ENCODE results near the gene ZNRF3. TPM values are rescaled to one million over a fixed set of nuclear protein-coding genes. Genes with fewer than 3 reads are reported as not detected.

The ZNRF3 gene
- total RNA-seq, 1 donor from 2014 or later: 5.8 TPM

- no peak overlapping the region for H3K4me3 ChIP-seq (ENCODE audit: insufficient read depth, low read depth, low read length)
- no peak for FAIRE-seq
- no peaks in the 10 kb centered on the region for H4K20me1 ChIP-seq (ENCODE audit: insufficient read depth, low read length)
- H2AFZ ChIP-seq (ENCODE audit: low read depth, low read length): no peak overlapping the region
- H3K27me3 ChIP-seq (ENCODE audit: insufficient read depth, low read length): no peaks in the 10 kb centered on the region
- Mint-ChIP-seq H3K27ac (ENCODE audit: unreplicated experiment) (no peak overlapping the region), H3K36me3 (ENCODE audit: low read depth, unreplicated experiment) (no peaks in the 10 kb centered on the region), H3K4me1 (ENCODE audit: low read depth, unreplicated experiment) (no peaks in the 10 kb centered on the region), H3K9me3 (ENCODE audit: unreplicated experiment) (no peaks in the 10 kb centered on the region), H3K27me3 (ENCODE audit: low read depth, unreplicated experiment) (peaks cover 3% of the 10 kb centered on the region), H3K4me3 (ENCODE audit: unreplicated experiment) (no peak overlapping the region)
- no peaks in the 10 kb centered on the region for H3K4me1 ChIP-seq (ENCODE audit: insufficient read depth, low read length)
- no peaks in the 10 kb centered on the region for H3K9me3 ChIP-seq (ENCODE audit: insufficient read depth, low read depth, low read length)
- no peak overlapping the region for H3K27ac ChIP-seq (ENCODE audit: low read depth, low read length)
- no peaks in the 10 kb centered on the region for H3K79me2 ChIP-seq (ENCODE audit: insufficient read depth, low read length)
- no peak overlapping the region for H3K9ac ChIP-seq (ENCODE audit: low read length)
- DNase-seq (ENCODE audit: low read depth): no peak
- no peak overlapping the region for H3K4me2 ChIP-seq (ENCODE audit: low read length)
- no peak for TF ChIP-seq EZH2 (IDR thresholded peaks at IDR 0.05; ENCODE audit: insufficient read depth, low read length)
- TF ChIP-seq CTCF (IDR thresholded peaks at IDR 0.05; ENCODE audit: insufficient read depth, low read depth, low read length): no peak
- H3K36me3 ChIP-seq (ENCODE audit: insufficient read depth, low read length): no peaks in the 10 kb centered on the region
These were observed 219.7 kb downstream of the ZNRF3 start for GRCh38 chr22:29103121-29103520.

DNA sequence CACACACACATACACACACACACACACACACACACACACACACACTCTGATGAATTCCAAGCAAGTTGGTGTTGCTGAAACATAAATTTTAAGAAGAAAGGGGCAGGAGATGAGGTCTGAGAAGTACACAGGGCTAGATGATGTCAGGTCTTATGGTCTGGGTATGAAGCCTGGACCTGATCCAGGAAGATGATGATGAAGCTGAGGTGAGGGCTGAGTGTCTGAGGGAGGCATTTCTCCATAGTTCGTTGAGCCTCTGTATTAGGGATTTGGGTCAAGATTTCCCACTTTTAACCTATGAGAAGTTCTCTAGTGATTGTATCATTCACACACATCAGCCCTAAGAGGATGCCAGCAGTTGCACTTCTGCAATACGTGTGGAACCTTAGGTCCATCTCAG lies 222.1 kb downstream of the ZNRF3 start:
- Histone ChIP-seq H3K27me3 (ENCODE audit: insufficient read depth, low read length) (no peaks in the 10 kb centered on the region), H3K4me3 (ENCODE audit: insufficient read depth, low read depth, low read length) (no peak overlapping the region), H3K9ac (ENCODE audit: low read length) (no peak overlapping the region), H4K20me1 (ENCODE audit: insufficient read depth, low read length) (no peaks in the 10 kb centered on the region), H3K36me3 (ENCODE audit: insufficient read depth, low read length) (no peaks in the 10 kb centered on the region), H3K9me3 (ENCODE audit: insufficient read depth, low read depth, low read length) (no peaks in the 10 kb centered on the region), H3K4me2 (ENCODE audit: low read length) (no peak overlapping the region), H3K27ac (ENCODE audit: low read depth, low read length) (no peak overlapping the region), H3K4me1 (ENCODE audit: insufficient read depth, low read length) (no peaks in the 10 kb centered on the region), H3K79me2 (ENCODE audit: insufficient read depth, low read length) (no peaks in the 10 kb centered on the region), H2AFZ (ENCODE audit: low read depth, low read length) (no peak overlapping the region)
- H3K27ac Mint-ChIP-seq (ENCODE audit: unreplicated experiment): no peak overlapping the region
- H3K9me3 Mint-ChIP-seq (ENCODE audit: unreplicated experiment): no peaks in the 10 kb centered on the region
- DNase-seq (ENCODE audit: low read depth): no peak
- H3K4me1 Mint-ChIP-seq (ENCODE audit: low read depth, unreplicated experiment): no peaks in the 10 kb centered on the region
- peaks cover 3% of the 10 kb centered on the region for H3K27me3 Mint-ChIP-seq (ENCODE audit: low read depth, unreplicated experiment)
- H3K4me3 Mint-ChIP-seq (ENCODE audit: unreplicated experiment): no peak overlapping the region
- no peak for TF ChIP-seq CTCF (IDR thresholded peaks at IDR 0.05; ENCODE audit: insufficient read depth, low read depth, low read length)
- no peak for TF ChIP-seq EZH2 (IDR thresholded peaks at IDR 0.05; ENCODE audit: insufficient read depth, low read length)
- no peaks in the 10 kb centered on the region for H3K36me3 Mint-ChIP-seq (ENCODE audit: low read depth, unreplicated experiment)
- no peak for FAIRE-seq

DNA sequence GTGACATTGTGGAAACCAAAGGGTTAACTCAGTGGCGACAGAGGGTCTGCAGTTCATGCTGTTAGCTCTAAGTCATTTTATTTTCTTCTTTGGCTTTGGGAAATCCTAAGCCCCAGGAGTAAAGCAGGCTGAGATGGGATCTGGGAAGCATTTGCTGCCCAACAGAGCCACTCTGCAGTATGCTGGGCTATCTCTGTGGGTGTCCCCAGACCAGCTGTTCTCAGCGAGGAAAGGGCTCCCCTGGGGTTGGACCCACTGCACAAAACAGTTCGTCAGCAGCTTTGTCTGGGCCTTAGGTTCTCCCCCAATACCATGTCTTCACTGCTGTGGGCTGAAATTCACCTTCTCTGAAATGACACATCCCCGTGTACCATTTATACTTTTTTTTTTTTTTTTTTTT lies 223.5 kb downstream of the ZNRF3 start:
- Mint-ChIP-seq H3K27ac (ENCODE audit: unreplicated experiment) (no peak overlapping the region), H3K4me1 (ENCODE audit: low read depth, unreplicated experiment) (no peaks in the 10 kb centered on the region), H3K4me3 (ENCODE audit: unreplicated experiment) (no peak overlapping the region), H3K27me3 (ENCODE audit: low read depth, unreplicated experiment) (peaks cover 9% of the 10 kb centered on the region), H3K9me3 (ENCODE audit: unreplicated experiment) (no peaks in the 10 kb centered on the region), H3K36me3 (ENCODE audit: low read depth, unreplicated experiment) (no peaks in the 10 kb centered on the region)
- H3K27me3 ChIP-seq (ENCODE audit: insufficient read depth, low read length): no peaks in the 10 kb centered on the region
- no peak overlapping the region for H3K4me2 ChIP-seq (ENCODE audit: low read length)
- H3K4me3 ChIP-seq (ENCODE audit: insufficient read depth, low read depth, low read length): no peak overlapping the region
- H3K9me3 ChIP-seq (ENCODE audit: insufficient read depth, low read depth, low read length): no peaks in the 10 kb centered on the region
- H3K79me2 ChIP-seq (ENCODE audit: insufficient read depth, low read length): no peaks in the 10 kb centered on the region
- H3K9ac ChIP-seq (ENCODE audit: low read length): no peak overlapping the region
- no peak for FAIRE-seq
- no peak for DNase-seq (ENCODE audit: low read depth)
- TF ChIP-seq CTCF (IDR thresholded peaks at IDR 0.05; ENCODE audit: insufficient read depth, low read depth, low read length): no peak
- TF ChIP-seq EZH2 (IDR thresholded peaks at IDR 0.05; ENCODE audit: insufficient read depth, low read length): no peak
- no peaks in the 10 kb centered on the region for H4K20me1 ChIP-seq (ENCODE audit: insufficient read depth, low read length)
- H3K27ac ChIP-seq (ENCODE audit: low read depth, low read length): no peak overlapping the region
- no peaks in the 10 kb centered on the region for H3K36me3 ChIP-seq (ENCODE audit: insufficient read depth, low read length)
- no peaks in the 10 kb centered on the region for H3K4me1 ChIP-seq (ENCODE audit: insufficient read depth, low read length)
- no peak overlapping the region for H2AFZ ChIP-seq (ENCODE audit: low read depth, low read length)

Other genes with a start within 250 kb of the ZNRF3 start
- 23.2 and 24.4 TPM in 2 replicates for gene TTC28, start 203.7 kb upstream of the ZNRF3 start, total RNA-seq
- gene CHEK2, start 141.8 kb upstream of the ZNRF3 start, total RNA-seq: 5.7 and 7.5 TPM in 2 replicates
- gene HSCB, start 141.5 kb upstream of the ZNRF3 start, total RNA-seq: 10.4 and 10.7 TPM in 2 replicates
- gene CCDC117, start 110.9 kb upstream of the ZNRF3 start, total RNA-seq: 13.5 and 15.8 TPM in 2 replicates
- gene XBP1, start 83.0 kb upstream of the ZNRF3 start, total RNA-seq: 142 and 155 TPM in 2 replicates
- gene C22orf31, start 178.3 kb downstream of the ZNRF3 start, total RNA-seq: not detected in 2 replicates
- 3.3 and 5.9 TPM in 2 replicates for gene KREMEN1, start 189.5 kb downstream of the ZNRF3 start, total RNA-seq